Choroid plexus epithelial cell (primary cell): ENCODE measurements around the gene ILDR2.

Source experiments
- DNase-seq: peaks from one replicate; pipeline ENCODE4 v3.0.0-alpha.2; 2010; ENCODE audit warnings: low read depth
- H3K4me3 ChIP-seq: 2 replicates; pipeline ENCODE4 v1.5.1; 2011; ENCODE audit warnings: low read depth, mild to moderate bottlenecking, control low read depth, low read length, moderate library complexity
- TF ChIP-seq, protein P1 (sequence below): conservative IDR thresholded peaks from 2 replicates; pipeline ENCODE4 v1.5.1; 2011; ENCODE audit warnings: low read depth, mild to moderate bottlenecking, control low read depth, inconsistent platforms, low read length, moderate library complexity

The ILDR2 gene

DNA sequence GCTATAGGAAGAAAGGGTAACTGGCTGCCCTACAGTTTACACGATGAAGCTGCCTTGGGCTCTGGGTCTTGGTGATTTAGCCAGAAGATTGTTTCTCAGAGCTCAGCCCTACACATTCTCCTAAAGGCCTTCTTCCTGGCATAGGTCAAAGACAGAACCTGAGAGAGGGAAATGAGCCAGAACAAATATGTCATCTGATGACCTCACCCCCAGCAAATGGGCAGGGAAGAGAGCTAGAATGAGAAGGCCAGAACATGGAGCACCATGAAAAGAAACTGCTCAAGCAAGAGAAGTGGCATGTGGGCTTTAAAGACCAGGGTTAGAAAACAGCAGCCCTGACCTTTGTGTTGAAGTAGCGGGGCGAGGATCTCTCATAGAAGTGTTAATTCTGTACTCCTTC, 5.5 kb upstream of the ILDR2 start:
- H3K4me3 ChIP-seq = no peak overlapping the region
- no peak for DNase-seq
- TF ChIP-seq, protein P1, sequence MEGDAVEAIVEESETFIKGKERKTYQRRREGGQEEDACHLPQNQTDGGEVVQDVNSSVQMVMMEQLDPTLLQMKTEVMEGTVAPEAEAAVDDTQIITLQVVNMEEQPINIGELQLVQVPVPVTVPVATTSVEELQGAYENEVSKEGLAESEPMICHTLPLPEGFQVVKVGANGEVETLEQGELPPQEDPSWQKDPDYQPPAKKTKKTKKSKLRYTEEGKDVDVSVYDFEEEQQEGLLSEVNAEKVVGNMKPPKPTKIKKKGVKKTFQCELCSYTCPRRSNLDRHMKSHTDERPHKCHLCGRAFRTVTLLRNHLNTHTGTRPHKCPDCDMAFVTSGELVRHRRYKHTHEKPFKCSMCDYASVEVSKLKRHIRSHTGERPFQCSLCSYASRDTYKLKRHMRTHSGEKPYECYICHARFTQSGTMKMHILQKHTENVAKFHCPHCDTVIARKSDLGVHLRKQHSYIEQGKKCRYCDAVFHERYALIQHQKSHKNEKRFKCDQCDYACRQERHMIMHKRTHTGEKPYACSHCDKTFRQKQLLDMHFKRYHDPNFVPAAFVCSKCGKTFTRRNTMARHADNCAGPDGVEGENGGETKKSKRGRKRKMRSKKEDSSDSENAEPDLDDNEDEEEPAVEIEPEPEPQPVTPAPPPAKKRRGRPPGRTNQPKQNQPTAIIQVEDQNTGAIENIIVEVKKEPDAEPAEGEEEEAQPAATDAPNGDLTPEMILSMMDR = no peak

GRCh38 chr1:166980383-166980782, 5.0 kb upstream of the ILDR2 start:
- no peak for DNase-seq
- TF ChIP-seq, protein P1 = no peak
- H3K4me3 ChIP-seq = no peak overlapping the region

- TF ChIP-seq, protein P1 = no peak
- H3K4me3 ChIP-seq = no peak overlapping the region
- no peak for DNase-seq
These were observed 3.5 kb upstream of the ILDR2 start for GRCh38 chr1:166978821-166979220.

GRCh38 chr1:166977951-166978350, 2.6 kb upstream of the ILDR2 start:
- no peak for DNase-seq
- TF ChIP-seq, protein P1 = no peak
- H3K4me3 ChIP-seq = no peak overlapping the region

DNA sequence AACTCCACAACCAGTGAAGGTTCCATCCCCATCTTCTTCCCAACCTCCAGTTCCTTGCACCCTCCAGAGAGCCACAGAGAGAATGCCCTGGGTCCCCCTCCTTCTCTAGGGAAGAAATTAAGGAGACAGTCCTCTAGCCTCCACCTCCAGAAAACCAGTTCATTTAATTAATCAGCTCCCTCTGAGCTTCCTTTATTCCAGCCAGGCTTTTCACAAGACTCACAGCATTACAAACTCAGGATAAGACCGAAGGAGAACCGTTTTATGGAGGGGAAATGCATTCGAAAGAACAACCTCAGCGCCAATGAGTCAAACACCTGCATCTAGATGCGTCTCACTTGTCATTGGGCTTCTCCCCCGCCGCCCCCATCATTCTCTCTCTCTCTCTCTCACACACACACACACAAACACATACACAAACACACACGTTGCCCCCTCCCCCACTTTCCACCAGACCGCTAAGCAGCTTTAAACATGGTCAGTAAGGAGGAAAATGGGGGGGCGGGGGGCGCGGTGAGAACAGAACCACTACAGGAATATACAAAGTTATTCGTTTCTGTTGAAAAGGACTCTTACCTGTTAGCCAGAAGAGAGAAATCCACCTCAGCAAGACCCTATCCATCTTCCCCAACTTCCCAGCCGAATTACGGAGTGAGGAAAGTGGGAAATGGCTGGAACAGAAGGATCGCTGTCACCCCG, 544 bp downstream of the ILDR2 start:
- peak overlapping the region; percentile 46 for H3K4me3 ChIP-seq
- DNase-seq = no peak
- TF ChIP-seq, protein P1 = no peak

GRCh38 chr1:166972826-166973225, 2.5 kb downstream of the ILDR2 start:
- DNase-seq = no peak
- TF ChIP-seq, protein P1 = no peak
- no peak overlapping the region for H3K4me3 ChIP-seq

DNA sequence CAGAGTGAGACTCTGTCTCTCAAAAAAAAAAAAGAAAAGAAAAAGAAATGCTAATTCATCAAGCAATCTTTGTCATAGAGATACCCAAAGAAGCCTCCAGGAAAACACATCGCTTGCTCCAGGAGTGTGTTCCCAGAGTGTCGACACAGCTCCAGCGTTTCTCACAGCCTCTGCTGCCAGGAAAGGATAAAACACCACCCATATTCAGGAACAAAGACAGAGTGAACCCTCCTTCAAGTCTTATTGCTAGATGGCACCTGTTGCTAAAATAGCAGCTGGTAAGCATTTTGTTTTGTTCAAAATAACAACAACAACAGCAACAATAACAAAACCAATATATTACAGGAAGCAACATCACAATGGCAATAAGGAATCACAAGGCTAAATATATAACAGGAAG, 3.1 kb downstream of the ILDR2 start:
- TF ChIP-seq, protein P1 = no peak
- no peak overlapping the region for H3K4me3 ChIP-seq
- no peak for DNase-seq
